MM.1S (cell line): ENCODE results near the gene TUBGCP5.
A peak's percentile ranks its signal among the peaks of the same experiment; 100 is the strongest.
"Not testable (repeated sequence)": the region's sequence is repeated elsewhere in the genome, so short reads cannot be mapped to it uniquely, and the experiment has no call there.

Experiments used
- DNase-seq: peaks from one replicate; pipeline ENCODE4 v3.0.0-alpha.2; 2015
- H2AFZ ChIP-seq: fragments of 300-600 bp; sonication (generic); 2 replicates; pipeline ENCODE4 v1.6.0; 2016; ENCODE audit warnings: antibody characterized with exemption, low read length
- H3F3A ChIP-seq: fragments of 300-600 bp; sonication (generic); 2 replicates; pipeline ENCODE4 v1.6.1; 2016; ENCODE audit warnings: mild to moderate bottlenecking, antibody characterized with exemption, low read length, moderate library complexity, mixed read lengths; ENCODE audit not compliant: insufficient read depth
- H3K27ac ChIP-seq: fragments of 300-600 bp; sonication (generic); 2 replicates; pipeline ENCODE4 v1.5.1; 2016; ENCODE audit warnings: mild to moderate bottlenecking, low read length
- H3K27me3 ChIP-seq: fragments of 300-600 bp; sonication (generic); replicated peaks from 2 replicates; pipeline ENCODE4 v1.6.0; 2016; ENCODE audit warnings: low read length; ENCODE audit not compliant: insufficient read depth
- H3K36me3 ChIP-seq: fragments of 300-600 bp; sonication (generic); replicated peaks from 2 replicates; pipeline ENCODE4 v1.6.1; 2016; ENCODE audit warnings: mild to moderate bottlenecking, low read length, mixed read lengths; ENCODE audit not compliant: insufficient read depth
- H3K4me1 ChIP-seq: fragments of 300-600 bp; sonication (generic); 2 replicates; pipeline ENCODE4 v1.6.1; 2016; ENCODE audit warnings: low read length, mixed read lengths
- H3K4me2 ChIP-seq: fragments of 300-600 bp; sonication (generic); 2 replicates; pipeline ENCODE4 v1.6.0; 2016; ENCODE audit warnings: low read depth, low read length
- H3K4me3 ChIP-seq: fragments of 300-600 bp; sonication (generic); 2 replicates; pipeline ENCODE4 v1.5.1; 2016; ENCODE audit warnings: low read length, mixed read lengths
- H3K79me2 ChIP-seq: fragments of 300-600 bp; sonication (generic); 2 replicates; pipeline ENCODE4 v1.6.1; 2016; ENCODE audit warnings: mixed run types, low read length, mixed read lengths
- H3K9ac ChIP-seq: fragments of 300-600 bp; sonication (generic); 2 replicates; pipeline ENCODE4 v1.6.1; 2016; ENCODE audit warnings: low read length, mixed read lengths
- H3K9me2 ChIP-seq: fragments of 300-600 bp; sonication (generic); replicated peaks from 2 replicates; pipeline ENCODE4 v1.6.1; 2016; ENCODE audit warnings: mild to moderate bottlenecking, low read length, mixed read lengths; ENCODE audit not compliant: insufficient read depth
- H3K9me3 ChIP-seq: fragments of 300-600 bp; sonication (generic); replicated peaks from 2 replicates; pipeline ENCODE4 v1.6.1; 2016; ENCODE audit warnings: mild to moderate bottlenecking, low read length, mixed read lengths; ENCODE audit not compliant: insufficient read depth
- H4K20me1 ChIP-seq: fragments of 300-600 bp; sonication (generic); 2 replicates; pipeline ENCODE4 v1.6.1; 2016; ENCODE audit warnings: mild to moderate bottlenecking, low read length, moderate library complexity, mixed read lengths; ENCODE audit not compliant: insufficient read depth
- EZH2 ChIP-seq: fragments of 300-600 bp; sonication (generic); optimal IDR thresholded peaks from 2 replicates; pipeline ENCODE3; 2017; ENCODE audit warnings: low read depth, mild to moderate bottlenecking, antibody characterized with exemption, low read length, mixed read lengths
- EZH2phosphoT487 ChIP-seq: fragments of 300-600 bp; sonication (generic); IDR thresholded peaks from 2 replicates; pipeline ENCODE4 v1.6.1; 2018; ENCODE audit warnings: antibody characterized with exemption, low read length
- TF ChIP-seq, protein P1 (sequence below): fragments of 300-600 bp; sonication (generic); IDR thresholded peaks from 2 replicates; pipeline ENCODE4 v1.5.1; 2016; ENCODE audit warnings: antibody characterized with exemption, low read length, mixed read lengths

Gene TUBGCP5

DNA sequence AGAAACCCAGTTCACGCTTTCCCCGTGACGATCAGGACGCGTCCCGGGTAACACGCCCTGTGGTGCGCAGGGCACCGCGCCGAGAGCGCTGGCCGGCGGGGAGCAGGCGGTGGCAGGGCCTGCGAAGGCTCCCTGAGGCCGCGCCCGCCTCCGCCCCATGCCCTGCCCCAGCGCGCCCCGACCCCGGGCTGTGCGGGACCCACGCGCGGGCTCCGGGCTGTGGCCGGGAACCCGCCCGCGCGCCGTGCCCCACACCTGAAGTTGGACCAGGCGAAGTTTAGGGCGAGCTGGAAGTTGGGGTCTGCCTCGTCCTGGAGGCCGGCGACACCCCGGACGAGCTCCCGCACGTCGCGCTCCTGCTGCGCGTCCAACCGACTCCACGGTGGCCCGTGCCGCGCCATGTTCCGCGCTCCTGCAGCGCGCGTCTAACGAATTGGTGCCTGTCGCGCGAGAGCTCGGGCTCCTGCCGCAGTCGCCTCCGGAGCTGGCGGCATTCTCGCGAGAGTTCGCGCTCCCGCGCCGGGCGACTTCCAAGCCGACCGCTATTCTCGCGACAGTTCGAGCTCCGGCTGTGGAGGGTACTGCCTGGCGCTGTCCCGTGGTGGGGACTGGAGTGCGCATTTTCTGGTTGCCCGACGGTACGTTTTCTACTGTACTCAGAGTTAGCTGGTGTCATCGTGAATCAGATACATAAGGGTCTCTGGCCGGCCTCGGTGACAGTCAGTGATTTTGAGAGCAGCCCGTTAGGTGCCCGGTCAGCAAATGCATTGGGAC is at the start of gene TUBGCP5:
Gene TUBGCP5, minus strand, starts transcription at position 427 of the 774 bp plus-strand sequence. Its CDS starts 26 bp downstream, at position 401.
- Histone ChIP-seq H3K79me2 (peaks cover 8% of the 10 kb centered on the region; the same call in 1 of the 2 replicates), H3K9me3 (no peaks in the 10 kb centered on the region), H3F3A (no peaks in the 10 kb centered on the region), H3K36me3 (no peaks in the 10 kb centered on the region), H4K20me1 (no peaks in the 10 kb centered on the region), H3K4me3 (peak within 1 kb of the TSS; percentile 65), H3K9ac (peak within 1 kb of the TSS; percentile 63), H3K9me2 (no peaks in the 10 kb centered on the region), H3K27me3 (no peaks in the 10 kb centered on the region), H3K4me1 (peaks cover 3% of the 10 kb centered on the region; the same call in 1 of the 2 replicates), H3K27ac (peak within 1 kb of the TSS; percentile 55; the same call in 1 of the 2 replicates), H3K4me2 (peak within 1 kb of the TSS; percentile 75), H2AFZ (peak within 1 kb of the TSS; percentile 78)
- DNase-seq, result peak; percentile 99
- TF ChIP-seq EZH2phosphoT487 (no peak), EZH2 (no peak)
- TF ChIP-seq, protein P1, sequence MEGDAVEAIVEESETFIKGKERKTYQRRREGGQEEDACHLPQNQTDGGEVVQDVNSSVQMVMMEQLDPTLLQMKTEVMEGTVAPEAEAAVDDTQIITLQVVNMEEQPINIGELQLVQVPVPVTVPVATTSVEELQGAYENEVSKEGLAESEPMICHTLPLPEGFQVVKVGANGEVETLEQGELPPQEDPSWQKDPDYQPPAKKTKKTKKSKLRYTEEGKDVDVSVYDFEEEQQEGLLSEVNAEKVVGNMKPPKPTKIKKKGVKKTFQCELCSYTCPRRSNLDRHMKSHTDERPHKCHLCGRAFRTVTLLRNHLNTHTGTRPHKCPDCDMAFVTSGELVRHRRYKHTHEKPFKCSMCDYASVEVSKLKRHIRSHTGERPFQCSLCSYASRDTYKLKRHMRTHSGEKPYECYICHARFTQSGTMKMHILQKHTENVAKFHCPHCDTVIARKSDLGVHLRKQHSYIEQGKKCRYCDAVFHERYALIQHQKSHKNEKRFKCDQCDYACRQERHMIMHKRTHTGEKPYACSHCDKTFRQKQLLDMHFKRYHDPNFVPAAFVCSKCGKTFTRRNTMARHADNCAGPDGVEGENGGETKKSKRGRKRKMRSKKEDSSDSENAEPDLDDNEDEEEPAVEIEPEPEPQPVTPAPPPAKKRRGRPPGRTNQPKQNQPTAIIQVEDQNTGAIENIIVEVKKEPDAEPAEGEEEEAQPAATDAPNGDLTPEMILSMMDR, result peak; percentile 35

DNA sequence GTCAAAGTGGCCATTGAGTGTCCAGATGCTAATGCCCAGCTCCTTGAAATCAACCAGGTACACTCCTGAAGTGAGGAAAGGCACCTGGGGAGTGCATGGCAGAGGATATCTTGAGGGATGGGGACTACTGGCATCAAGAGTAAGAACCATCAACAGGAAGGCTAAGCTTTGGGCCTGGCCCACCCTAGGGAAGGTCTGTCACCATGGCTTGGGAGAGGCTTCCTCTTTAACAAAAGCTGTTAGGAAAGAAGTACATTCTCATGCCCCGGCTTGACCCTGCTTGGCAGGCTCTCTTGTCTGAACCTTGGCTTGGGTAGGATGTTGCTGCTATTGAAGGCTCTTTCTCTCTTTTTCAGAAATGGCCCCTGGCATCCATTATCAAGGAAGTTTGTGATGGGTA is 43.7 kb upstream of the TUBGCP5 start:
- DNase-seq, result no peak
- no peak overlapping the region for H3K27ac ChIP-seq
- no peaks in the 10 kb centered on the region for H3K9me2 ChIP-seq
- H3K36me3 ChIP-seq, result no peaks in the 10 kb centered on the region
- no peaks in the 10 kb centered on the region for H3K4me1 ChIP-seq
- H3K79me2 ChIP-seq, result no peaks in the 10 kb centered on the region
- no peaks in the 10 kb centered on the region for H3F3A ChIP-seq
- H3K4me2 ChIP-seq, result no peak overlapping the region
- H3K9ac ChIP-seq, result no peak overlapping the region
- no peaks in the 10 kb centered on the region for H4K20me1 ChIP-seq
- no peaks in the 10 kb centered on the region for H3K27me3 ChIP-seq
- no peak for TF ChIP-seq EZH2phosphoT487
- no peak for TF ChIP-seq EZH2
- TF ChIP-seq, protein P1, result no peak
- no peak overlapping the region for H2AFZ ChIP-seq
- no peak overlapping the region for H3K4me3 ChIP-seq
- no peaks in the 10 kb centered on the region for H3K9me3 ChIP-seq

GRCh38 chr15:23081996-23082737 is 42.8 kb upstream of the TUBGCP5 start:
- not testable (repeated sequence) for H3K4me3 ChIP-seq, H3K79me2 ChIP-seq, H3K9ac ChIP-seq, H3F3A ChIP-seq, DNase-seq, H3K9me2 ChIP-seq, H3K9me3 ChIP-seq, H4K20me1 ChIP-seq, H2AFZ ChIP-seq, H3K27me3 ChIP-seq, H3K36me3 ChIP-seq, H3K27ac ChIP-seq, H3K4me2 ChIP-seq, H3K4me1 ChIP-seq
